Limb (tissue), 2 donors: Measurements from ENCODE around the gene PRDM10.
A peak's percentile ranks its signal among the peaks of the same experiment; 100 is the strongest.
"Not testable (repeated sequence)": the region's sequence is repeated elsewhere in the genome, so short reads cannot be mapped to it uniquely, and the experiment has no call there.

ENCODE experiments used
- DNase-seq, 2 donors: peaks; one replicate each; pipeline ENCODE4 v3.0.0-alpha.2; 2016; ENCODE audit errors: extremely low spot score in 2 of 2

Gene PRDM10

DNA sequence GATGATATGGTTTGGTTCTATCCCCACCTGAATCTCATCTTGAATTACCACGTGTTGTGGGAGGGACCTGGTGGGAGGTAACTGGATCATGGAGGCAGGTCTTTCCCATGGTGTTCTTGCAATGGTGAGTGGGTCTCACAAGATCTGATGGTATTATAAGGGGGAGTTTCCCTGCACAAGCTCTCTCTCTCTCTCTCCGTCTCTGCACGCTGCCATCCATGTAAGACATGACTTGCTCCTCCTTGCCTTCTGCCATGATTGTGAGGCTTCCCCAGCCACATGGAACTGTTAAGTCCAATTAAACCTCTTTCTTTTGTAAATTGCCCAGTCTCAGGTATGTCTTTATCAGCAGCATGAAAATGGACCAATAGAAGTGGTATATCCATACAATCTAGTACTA, 13.2 kb upstream of the PRDM10 start:
- not testable (repeated sequence) for DNase-seq

DNA sequence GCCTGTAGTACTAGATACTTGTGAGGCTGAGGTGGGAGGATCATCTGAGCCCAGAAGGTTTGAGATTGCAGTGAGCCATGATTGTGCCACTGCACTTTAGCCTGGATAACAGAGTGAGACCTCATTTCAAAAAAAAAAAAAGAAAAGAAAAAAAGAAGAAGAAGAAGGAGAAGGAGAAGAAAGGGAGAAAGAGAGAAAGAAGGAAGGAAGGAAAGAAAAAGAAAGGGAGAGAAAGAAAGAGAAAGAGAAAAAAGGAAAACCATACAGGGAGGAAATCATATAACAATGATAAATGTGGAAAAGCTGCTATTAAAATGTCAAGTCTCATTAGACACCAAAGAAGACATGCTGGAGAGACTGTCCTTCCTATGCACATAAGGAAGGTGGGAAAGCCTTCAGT, 5.7 kb upstream of the PRDM10 start:
- no peak for DNase-seq

DNA sequence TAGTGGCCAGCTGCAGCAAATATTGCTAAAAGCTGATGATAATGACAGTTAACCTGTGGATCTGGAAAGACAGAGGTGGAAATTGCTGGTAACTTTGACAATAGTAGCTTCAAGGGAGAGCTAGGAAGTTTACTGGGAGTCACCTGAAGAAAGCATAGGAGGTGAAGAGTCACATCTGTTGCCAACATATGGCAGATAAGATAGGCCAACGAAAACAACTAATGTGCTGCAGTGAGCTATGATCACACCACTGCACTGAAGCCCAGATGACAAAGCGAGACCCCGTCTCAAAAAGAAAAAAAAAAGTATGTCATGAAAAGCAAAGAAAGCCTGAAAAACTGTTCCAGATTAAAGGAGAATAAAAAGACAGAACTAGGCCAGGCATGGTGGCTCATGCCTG, 4.3 kb upstream of the PRDM10 start:
- no peak for DNase-seq

DNA sequence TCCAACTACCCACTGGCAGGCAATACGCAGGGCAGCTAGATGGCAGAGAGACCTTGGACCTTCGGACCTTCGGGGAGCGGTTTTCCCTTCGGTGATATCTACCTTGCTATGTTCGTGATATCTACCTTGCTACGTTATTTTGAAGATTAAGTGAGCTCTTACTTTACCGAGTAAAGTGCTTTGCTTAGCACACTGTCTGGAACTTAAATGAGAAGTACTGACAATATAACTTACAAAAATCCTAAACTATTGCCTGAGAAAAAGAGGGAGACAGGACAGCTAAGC, 1.0 kb upstream of the PRDM10 start:
- no peak for DNase-seq

DNA sequence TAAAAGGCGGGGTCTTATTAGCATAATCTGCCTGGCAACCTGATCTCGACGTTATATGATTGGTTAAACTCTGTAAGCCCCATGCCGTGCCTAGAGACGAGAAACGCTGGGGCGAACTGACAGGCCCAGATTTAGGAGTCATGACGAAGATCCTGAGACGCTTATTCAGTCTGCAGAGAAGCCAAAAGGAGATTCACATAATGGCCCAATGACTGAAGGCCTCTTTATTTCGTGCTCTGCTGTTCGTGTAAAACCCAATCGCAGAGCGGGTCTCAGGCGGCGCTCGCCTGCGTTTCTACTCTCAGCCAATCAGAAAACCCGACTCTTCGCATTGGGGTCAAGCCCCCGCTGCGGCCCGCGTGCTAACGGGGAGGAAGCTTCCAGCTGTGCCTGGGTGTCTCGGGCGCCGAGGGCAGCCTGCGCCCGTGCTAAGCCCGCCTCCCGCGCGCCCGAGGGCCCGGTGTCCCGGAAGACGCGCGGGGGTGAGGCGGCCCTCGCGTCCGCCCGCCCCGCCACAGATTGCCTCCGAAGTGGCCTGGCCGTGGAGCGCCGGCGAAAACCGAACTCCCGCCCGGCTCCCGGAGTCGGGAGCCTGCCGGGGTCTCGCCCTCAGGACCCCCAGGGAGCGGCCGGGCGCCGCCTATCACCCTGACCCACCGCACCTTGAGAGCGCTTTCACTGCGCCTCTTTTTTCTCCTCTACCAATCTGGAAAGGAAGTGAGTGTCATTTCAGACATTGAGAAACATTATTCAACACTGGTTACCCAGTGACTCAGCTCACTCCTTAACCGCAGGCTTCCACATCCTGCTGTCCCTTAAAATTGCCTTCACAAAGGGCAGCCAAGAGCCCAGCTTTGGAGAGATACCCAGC, 446 bp upstream of the PRDM10 start:
- peak; percentile 95 to 98 for DNase-seq

DNA sequence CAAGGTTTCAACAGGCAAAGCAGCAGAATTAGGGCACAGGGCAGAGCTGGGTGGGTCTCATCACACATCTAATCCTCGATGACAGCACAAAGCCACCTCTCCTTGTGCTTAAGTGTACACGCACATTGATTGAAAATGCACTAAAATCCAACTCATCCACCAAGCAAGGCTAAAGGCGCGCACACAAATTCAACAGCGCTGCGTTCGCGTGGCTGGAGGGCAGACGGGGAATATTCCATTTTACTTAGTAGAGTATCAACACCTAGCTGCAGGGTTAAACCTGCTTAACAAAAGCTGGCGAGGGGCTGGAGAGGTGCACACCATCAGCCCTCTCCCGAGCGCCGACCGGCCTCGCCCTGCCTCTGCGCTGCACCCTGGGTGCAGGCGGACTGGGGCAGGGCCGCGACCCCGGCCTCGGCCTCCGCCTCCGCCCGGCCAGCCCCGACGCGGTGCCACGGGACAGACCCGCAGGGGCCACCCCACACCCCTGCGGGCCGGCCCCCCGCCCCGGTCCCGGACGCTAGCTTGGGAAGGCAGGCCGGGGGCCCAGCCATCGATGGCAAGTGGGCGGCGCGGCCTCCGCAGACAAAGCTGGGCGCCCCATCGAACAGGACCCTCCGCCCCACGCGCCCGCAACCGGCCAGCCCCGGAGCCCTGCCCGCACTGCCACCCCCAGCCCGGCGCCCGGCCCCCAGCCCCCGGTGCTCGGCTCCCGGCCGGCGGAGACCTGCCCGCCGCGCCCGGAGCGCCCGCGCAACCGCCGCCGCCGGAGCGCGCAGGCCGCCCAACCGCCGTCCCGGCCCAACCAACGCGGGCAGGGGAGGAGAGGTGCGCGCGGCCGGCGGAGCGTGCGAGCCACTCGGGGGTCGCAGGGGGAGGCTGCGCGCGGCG, 929 bp downstream of the PRDM10 start:
- DNase-seq, result no peak

DNA sequence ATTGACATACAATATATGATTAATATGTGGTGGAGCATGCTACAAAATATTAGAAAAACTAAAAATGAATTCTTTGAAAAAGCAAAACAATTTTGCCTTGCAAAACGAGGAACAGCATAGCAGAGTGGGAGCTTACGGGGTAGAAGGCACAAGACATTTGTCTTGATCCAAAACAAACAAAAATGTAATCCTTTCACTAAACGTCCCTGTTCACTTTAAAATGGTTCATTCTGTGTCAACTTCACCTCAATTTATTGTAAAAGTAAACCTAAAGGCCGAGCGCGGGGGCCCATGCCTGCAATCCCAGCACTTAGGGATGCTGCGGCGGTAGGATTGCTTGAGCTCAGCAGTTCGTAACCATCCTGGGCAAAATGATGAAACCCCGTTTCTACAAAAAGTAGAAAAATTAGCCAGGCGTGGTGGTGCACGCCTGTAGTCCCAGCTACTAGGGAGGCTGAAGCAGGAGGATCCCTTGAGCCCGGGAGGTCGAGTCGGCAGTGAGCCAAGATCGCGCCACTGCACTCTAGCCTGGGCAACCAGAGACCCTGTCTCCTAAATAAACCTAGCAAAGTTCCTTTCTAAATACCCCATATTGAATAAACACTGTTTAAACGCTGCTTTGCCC, 2.0 kb downstream of the PRDM10 start:
- no peak for DNase-seq

DNA sequence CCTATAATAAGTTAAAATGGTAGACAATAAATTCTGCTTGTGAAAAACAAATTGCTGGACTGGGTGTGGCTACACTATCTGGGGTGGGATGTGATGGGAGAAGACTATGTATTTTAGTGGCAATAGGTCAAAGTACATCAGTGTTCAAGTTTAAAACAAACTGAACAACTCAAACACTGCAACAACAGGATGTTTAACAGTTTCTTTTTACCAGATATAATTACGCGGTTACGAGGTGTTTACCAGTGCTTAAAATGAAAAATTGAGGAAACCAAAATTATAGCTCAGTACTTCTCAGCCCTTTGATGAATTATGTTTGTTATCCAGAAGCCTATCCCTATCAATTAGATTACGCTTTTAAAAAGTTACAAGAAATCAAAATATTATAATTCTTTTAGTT, 3.2 kb downstream of the PRDM10 start:
- DNase-seq, result no peak

DNA sequence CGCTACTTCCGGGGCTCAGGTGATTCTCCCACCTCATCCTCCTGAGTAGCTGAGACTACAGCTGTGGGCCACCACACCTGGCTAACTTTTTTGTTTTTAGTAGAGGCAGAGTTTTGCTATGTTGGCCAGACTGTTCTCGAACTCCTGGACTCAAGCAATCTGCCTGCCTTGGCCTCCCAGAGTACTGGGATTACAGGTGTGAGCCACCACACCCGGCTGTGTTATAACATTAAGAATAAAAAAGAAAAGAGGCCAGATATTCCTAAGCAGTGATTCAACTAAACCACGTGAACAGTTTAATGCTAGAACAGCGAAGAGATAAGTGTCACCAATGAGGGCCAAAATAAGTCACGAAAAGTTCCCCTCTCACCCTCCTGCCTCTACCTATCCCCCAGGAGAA, 3.7 kb downstream of the PRDM10 start:
- no peak for DNase-seq

DNA sequence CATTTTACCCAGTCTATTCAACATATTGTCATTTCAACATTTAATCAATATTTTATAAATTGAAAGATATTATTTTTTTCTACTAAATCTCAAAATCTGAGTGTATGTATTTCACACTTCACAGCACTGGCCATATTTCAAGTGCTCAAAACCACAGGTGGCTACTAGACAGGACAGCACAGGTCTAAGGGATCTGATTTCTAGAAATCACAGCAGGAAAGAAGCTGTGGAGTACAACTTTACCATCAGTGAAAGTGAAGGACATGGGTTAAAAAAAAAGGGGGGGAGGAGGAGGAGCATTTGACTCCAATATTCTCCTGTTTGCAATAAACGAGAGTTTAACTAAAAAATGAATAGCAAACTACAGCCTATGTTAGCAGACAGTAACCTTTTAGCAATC, 4.5 kb downstream of the PRDM10 start:
- DNase-seq, result no peak

DNA sequence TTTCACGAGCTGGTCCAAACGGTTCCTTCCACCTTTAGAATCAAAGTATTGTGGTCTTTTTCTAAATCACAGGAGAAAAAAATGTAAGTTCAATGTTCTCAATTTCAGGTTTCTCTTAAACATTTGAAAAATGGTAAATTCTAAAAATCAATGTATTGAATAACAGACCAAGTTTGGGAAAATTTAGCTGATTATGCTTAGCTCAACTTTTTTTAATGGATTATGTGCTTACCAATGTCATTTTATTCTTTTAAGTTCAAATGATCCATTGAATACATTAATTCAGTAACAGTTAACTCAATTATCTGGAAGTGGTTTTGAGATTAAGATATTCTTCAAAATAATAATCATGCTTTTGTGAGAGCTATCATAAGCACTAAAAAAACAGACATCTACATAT, 5.1 kb downstream of the PRDM10 start:
- DNase-seq, result no peak

DNA sequence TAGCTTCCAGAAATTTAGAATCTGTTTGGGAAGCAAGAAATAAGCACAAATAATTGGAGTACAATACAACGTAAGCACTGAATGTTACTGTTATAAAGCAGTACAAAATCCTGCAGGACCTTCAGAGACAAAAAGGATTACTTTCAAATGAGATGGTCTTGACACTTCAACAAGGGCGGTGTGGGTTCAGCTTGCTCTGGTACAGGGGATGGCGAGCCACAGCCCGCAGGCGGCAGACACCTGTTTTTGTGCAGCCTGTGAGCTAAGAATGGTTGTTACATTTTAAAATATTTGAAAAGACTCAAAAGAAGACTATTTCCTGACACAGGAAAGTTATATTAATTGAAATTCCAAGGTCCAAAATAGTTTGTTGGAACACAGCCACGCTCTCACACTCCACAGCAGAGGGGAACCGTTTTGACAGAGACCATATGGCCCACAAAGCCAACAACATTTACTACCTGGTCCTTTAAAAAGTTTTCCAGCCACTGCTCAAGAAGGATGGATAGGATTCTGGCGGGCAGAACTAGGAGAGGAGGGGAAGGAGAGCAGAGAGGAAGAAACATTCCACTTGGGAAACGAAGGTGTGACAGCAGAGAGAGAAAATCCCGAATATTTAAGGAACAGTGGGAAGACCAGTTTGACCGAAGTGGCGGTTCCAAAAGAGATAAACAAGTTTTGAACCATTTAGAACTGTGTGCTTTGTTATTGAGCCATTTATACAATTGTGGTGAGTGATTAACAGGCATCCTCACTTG, 6.3 kb downstream of the PRDM10 start:
- peak in 1 of 2 donors; percentile 12 for DNase-seq

DNA sequence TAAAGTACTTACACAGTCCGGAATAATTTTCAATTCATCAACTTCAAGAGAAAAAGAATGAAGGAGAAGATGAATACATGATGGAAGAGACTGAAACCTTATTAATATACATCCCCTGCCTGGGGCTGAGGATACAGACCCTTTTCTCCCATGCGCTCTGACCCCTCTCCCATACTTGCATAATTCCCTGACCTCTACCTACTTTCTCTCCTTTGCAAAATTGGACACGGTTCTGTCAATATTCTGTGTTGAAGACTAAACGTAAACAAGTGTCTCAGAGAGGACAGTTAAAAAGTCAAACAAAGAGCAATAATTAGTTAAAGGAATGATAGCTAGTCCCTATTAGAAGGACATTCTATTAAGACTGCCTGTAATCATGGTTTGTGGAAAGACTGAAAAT, 7.5 kb downstream of the PRDM10 start:
- DNase-seq, result no peak

DNA sequence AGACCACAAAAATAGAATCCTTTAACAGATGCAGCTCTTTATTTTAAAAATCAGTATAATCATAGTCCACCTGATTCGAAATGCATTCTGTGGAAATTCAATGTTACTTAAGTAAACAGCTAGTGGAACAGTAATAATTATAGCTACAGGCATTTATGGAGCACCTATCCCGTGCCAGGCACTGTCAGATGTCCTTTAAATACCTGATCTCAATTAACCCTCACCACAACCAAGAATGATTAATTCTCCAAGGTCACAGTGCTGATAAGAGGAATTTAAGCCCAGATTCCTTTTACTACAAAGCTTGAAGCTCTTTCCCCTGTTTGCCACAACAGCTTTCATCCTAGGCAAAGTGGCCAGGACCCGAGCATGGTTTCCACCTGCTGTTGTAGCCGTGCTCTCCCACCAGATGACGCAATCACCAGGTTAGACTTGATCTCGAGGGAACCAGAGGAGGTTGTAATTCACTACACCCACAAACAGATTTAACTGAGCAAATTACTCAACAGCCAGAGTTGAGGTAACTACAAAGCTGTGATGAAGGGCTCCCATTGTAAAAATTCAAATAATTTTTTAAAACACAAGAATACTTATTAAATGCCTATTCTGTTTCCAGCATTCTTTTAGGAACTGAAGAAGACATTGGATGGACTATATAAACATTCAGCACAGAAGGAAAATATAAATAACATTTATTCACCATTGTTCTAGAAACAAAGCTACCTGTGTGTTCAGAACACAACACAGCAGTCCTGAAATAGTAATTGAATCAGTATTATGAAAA, 10.3 kb downstream of the PRDM10 start:
- DNase-seq, result no peak

DNA sequence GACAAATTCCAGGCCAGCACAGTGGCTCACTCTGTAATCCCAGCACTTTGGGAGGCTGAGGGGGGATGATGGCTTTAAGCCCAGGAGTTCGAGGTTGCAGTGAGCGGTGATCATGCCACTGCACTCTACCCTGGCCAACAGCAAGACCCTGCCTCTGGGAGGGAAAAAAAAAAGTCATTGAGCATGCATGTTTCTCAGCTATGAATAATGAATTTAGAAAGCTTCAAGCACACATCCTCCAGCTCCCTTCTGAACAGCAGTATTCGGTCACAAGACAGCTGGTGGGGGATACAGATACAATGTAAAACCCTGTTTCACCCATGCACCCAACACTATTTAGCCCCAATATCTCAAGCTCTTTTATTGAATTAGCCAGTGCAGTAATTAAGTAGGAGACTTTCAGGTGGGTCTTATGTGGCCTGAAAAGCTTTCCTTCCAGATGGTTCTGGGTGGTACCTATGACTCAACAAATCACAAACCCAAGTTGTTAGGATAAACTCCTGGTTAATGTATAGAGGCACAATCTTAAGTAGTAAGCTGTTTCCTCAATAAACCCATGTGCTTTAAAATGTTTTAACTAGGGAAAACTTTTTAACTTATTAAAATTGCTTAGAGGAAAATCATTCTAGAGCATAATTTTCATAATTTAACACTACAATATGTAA, 13.4 kb downstream of the PRDM10 start:
- DNase-seq, result no peak

DNA sequence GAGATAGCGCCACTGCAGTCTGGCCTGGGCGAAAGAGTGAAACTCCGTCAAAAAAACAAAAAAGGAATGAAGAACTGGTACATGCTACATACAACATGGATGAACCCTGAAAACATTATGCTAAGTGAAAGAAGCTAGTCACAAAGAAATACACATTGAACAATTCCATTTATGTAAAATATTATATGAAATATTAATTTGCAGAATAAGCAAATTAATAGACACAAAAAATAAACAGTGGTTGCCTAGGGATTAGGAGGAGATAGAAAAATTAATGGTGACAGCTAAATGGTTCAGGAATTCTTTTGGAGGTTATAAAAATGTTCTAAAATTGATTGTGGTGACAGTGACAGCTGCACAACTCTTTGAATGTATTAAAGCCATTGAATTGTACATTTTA, 14.7 kb downstream of the PRDM10 start:
- DNase-seq, result no peak

DNA sequence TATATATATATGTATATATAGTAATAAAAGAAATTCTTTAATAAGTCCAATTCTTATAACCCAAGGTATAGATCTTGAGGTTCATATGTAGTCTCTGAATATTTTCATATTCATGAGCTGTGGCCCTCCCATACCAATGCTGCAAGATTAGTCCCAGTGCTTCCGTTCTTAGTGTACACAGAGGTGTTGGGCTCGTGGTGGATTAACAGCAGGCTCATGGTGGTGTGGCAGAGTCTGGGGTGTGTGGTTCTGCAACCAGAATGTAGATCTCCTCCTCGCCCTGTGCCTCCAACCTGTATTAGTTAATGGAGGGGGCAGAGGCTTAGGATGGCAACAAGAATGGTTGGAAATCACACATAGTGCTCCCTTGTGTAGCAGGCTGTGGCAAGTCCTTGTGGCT, 16.8 kb downstream of the PRDM10 start:
- DNase-seq, result no peak

DNA sequence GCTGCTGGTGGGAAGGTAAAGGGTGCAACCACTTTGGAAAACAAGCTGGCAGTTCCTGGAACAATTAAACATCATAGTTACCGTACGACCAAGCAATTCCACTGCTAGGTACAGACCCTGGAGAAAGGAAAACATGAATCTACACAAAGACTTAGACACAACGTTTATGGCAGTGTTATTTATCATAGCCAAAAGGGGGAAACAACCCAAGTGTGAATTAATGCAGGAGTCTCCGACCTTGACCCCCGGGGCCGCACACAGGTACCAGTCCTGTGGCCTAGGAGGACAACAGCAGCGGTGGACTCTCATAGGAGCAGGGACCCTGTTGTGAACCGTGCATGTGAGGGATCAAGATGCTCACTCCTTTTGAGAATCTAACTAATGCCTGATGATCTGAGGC, 22.5 kb downstream of the PRDM10 start:
- DNase-seq, result no peak

DNA sequence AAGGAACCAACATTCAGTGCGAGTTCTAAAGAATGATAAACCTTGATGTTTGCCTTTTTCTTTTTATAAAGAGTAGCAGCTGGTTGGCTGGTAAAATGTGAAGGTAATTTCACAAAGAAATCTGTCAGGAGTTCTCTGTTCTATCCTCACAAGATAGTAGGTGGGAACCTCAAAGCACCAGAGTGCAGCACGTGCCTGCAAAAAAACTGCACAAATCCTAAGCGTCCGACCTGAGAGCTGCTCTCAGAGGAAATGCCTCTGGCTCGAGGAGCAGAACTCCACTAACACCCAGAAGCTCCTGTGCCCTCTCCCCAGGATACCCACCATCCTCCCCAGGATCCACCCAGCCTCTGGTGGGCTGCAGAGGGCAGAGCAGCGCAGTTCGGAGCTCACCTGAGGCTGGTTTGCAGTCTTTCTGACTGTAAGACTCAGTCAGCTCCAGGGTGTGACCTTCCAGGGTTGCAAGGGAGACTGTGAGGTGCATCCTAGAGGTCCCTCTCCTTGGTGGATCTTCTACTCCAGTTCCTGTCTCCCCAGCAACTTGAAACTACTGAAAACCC, 23.5 kb downstream of the PRDM10 start:
- DNase-seq, result no peak

DNA sequence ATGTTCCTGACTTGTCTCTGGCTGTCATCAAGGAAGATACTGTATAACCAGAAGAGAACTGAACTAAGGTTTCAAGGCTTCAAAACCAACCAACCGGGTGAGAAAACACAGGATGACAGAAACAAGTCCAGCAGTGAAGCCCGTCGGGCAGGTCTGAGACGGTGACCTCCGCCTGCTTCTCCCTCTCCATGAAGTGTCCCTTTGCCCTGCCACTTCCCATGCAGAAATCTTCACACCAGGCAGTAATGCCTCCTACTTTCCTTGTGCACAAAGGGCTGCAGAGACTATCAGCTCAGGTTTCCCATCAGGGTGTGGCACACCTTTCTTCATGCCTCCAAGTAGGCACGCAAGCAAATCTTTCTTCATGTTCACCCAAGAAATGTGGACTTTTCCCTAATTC, 24.2 kb downstream of the PRDM10 start:
- DNase-seq, result no peak
